ENCODE results near the gene CYB561A3. TPM values are rescaled to one million over a fixed set of nuclear protein-coding genes. Genes with fewer than 3 reads are reported as not detected.

CYB561A3 gene
- total and polyA plus RNA-seq, 2 experiments from 2014 or later, result 31.5 to 37.2 TPM

DNA sequence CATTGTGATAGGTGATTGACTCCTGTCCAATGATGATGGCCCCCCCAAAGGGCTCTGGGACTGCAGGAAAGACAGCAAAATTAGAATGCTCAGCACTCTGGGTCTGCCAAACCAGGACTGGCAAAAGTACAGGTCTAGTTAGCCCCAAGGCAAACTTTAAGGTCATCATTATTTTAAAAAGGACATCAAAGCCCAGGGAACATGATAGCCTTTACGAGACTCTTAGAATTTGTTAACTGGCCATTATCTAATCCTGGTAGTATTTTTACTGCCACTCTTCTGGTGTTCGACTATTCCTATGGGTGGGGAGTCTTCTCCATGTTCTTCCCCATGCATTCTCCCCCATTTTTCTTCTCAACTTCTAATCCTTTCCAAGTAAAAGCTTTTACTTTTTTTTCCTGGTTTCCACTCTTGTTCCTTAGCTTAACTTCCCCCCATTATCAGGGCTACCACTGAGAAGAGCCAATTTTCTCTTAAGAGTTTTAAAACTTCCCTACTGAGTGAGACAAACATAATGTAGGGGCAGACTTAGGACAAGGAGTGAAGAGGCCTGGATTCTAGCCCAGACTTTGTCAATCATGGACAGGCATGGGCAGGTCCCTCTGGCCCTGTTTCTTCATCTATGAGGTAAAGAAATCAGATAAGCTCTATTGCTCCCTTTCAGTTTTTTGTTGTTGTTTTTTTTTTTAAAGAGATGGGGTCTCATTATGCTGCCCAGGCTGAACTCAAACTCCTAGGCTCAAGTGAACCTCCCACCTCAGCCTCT, 35.9 kb downstream of the CYB561A3 start:
- no peaks in the 10 kb centered on the region for H3K9me2 ChIP-seq (replicated peaks; ENCODE audit: insufficient read depth)
- peaks cover 15% of the 10 kb centered on the region for H3K36me3 ChIP-seq (replicated peaks; ENCODE audit: insufficient read depth, low read depth)
- DNase-seq (ENCODE audit: low spot score), result no peak
- no peaks in the 10 kb centered on the region for H3K9me3 ChIP-seq (ENCODE audit: low read depth)
- no peaks in the 10 kb centered on the region for H3K27me3 ChIP-seq
- TF ChIP-seq EZH2 (IDR thresholded peaks at IDR 0.05; ENCODE audit: borderline replicate concordance) (no peak), EZH2phosphoT487 (IDR thresholded peaks at IDR 0.05; ENCODE audit: low read depth, severe bottlenecking, unreplicated experiment) (no peak)
- TF ChIP-seq, protein P1, sequence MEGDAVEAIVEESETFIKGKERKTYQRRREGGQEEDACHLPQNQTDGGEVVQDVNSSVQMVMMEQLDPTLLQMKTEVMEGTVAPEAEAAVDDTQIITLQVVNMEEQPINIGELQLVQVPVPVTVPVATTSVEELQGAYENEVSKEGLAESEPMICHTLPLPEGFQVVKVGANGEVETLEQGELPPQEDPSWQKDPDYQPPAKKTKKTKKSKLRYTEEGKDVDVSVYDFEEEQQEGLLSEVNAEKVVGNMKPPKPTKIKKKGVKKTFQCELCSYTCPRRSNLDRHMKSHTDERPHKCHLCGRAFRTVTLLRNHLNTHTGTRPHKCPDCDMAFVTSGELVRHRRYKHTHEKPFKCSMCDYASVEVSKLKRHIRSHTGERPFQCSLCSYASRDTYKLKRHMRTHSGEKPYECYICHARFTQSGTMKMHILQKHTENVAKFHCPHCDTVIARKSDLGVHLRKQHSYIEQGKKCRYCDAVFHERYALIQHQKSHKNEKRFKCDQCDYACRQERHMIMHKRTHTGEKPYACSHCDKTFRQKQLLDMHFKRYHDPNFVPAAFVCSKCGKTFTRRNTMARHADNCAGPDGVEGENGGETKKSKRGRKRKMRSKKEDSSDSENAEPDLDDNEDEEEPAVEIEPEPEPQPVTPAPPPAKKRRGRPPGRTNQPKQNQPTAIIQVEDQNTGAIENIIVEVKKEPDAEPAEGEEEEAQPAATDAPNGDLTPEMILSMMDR (IDR thresholded peaks at IDR 0.05; ENCODE audit: poor library complexity), result no peak
- H3K27ac ChIP-seq, result no peak overlapping the region
- H3K4me1 ChIP-seq (ENCODE audit: insufficient read depth), result peaks cover 1% of the 10 kb centered on the region
- H3K4me2 ChIP-seq, result no peak overlapping the region
- no peak overlapping the region for H3K4me3 ChIP-seq
- peaks cover 58% of the 10 kb centered on the region for H4K20me1 ChIP-seq (ENCODE audit: insufficient read depth, poor library complexity, severe bottlenecking)
- 49% methylated on average over 2 of the region's 2 CpGs for WGBS (ENCODE audit: low lambda C conversion rate, missing lambda C conversion rate)
- no peak overlapping the region for H2AFZ ChIP-seq
- peaks cover 78% of the 10 kb centered on the region for H3K79me2 ChIP-seq

DNA sequence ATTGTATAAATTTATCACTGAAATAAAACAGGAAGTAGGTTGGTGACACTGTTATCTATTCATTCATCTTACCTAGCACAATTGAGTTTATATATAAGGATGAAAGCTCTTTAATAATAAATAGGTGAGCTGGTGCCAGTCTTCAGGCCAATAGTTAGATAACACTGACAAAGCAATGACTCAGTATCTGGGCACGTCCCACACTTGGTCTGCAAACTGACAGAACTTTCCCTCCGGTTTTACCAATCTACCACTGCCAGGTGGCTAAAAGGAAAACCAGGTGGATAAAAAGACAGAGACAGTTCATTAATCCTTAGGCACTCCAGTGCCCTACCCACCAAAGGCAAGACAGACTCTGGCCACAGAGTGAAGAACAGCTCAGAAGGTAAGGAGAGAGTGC, 46.4 kb downstream of the CYB561A3 start:
- no peak for DNase-seq (ENCODE audit: low spot score)
- H3K4me1 ChIP-seq (ENCODE audit: insufficient read depth), result no peaks in the 10 kb centered on the region
- TF ChIP-seq EZH2phosphoT487 (IDR thresholded peaks at IDR 0.05; ENCODE audit: low read depth, severe bottlenecking, unreplicated experiment), result no peak
- TF ChIP-seq EZH2 (IDR thresholded peaks at IDR 0.05; ENCODE audit: borderline replicate concordance), result no peak
- TF ChIP-seq, protein P1 (IDR thresholded peaks at IDR 0.05; ENCODE audit: poor library complexity), result no peak
- no peaks in the 10 kb centered on the region for H3K79me2 ChIP-seq
- no peaks in the 10 kb centered on the region for H4K20me1 ChIP-seq (ENCODE audit: insufficient read depth, poor library complexity, severe bottlenecking)
- H2AFZ ChIP-seq, result no peak overlapping the region
- 92% methylated on average over 2 of the region's 2 CpGs for WGBS (ENCODE audit: low lambda C conversion rate, missing lambda C conversion rate)
- no peak overlapping the region for H3K4me3 ChIP-seq
- no peaks in the 10 kb centered on the region for H3K9me3 ChIP-seq (ENCODE audit: low read depth)
- no peaks in the 10 kb centered on the region for H3K9me2 ChIP-seq (replicated peaks; ENCODE audit: insufficient read depth)
- no peak overlapping the region for H3K4me2 ChIP-seq
- no peaks in the 10 kb centered on the region for H3K27me3 ChIP-seq
- no peaks in the 10 kb centered on the region for H3K36me3 ChIP-seq (replicated peaks; ENCODE audit: insufficient read depth, low read depth)
- no peak overlapping the region for H3K27ac ChIP-seq

DNA sequence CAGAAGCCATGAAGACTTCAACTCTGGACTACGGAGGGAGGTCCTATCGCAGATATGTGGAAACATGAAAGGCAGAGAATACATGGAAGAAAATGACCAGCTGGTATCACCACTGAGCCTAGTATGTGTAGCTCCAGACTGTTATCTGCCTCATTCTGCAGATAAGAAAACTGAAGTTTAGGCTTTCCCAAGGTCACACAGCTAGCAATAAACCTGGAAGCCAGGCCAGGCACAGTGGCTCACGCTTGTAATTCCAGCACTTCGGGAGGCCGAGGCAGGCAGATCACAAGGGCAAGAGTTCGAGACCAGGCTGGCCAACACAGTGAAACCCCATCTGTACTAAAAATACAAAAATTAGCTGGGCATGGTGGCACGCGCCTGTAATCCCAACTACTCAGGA, 50.9 kb downstream of the CYB561A3 start:
- Histone ChIP-seq H3K79me2 (no peaks in the 10 kb centered on the region), H3K27ac (no peak overlapping the region), H3K4me3 (no peak overlapping the region), H3K9me2 (replicated peaks; ENCODE audit: insufficient read depth) (no peaks in the 10 kb centered on the region), H3K36me3 (replicated peaks; ENCODE audit: insufficient read depth, low read depth) (no peaks in the 10 kb centered on the region), H3K27me3 (no peaks in the 10 kb centered on the region), H2AFZ (no peak overlapping the region), H3K4me1 (ENCODE audit: insufficient read depth) (no peaks in the 10 kb centered on the region), H4K20me1 (ENCODE audit: insufficient read depth, poor library complexity, severe bottlenecking) (no peaks in the 10 kb centered on the region), H3K9me3 (ENCODE audit: low read depth) (no peaks in the 10 kb centered on the region), H3K4me2 (no peak overlapping the region)
- TF ChIP-seq, protein P1 (IDR thresholded peaks at IDR 0.05; ENCODE audit: poor library complexity), result no peak
- TF ChIP-seq EZH2phosphoT487 (IDR thresholded peaks at IDR 0.05; ENCODE audit: low read depth, severe bottlenecking, unreplicated experiment) (no peak), EZH2 (IDR thresholded peaks at IDR 0.05; ENCODE audit: borderline replicate concordance) (no peak)
- 86% methylated on average over 8 of the region's 8 CpGs for WGBS (ENCODE audit: low lambda C conversion rate, missing lambda C conversion rate)
- no peak for DNase-seq (ENCODE audit: low spot score)
